HG02759 (cell line): ENCODE measurements around the gene TRIOBP.
A peak's percentile ranks its signal among the peaks of the same experiment; 100 is the strongest.
"Not testable (repeated sequence)": the region's sequence is repeated elsewhere in the genome, so short reads cannot be mapped to it uniquely, and the experiment has no call there.

ENCODE experiments used
- ATAC-seq: cut with Tn5 transposase; IDR thresholded peaks from one replicate; pipeline ENCODE4 v1.9.1; 2021; ENCODE audit warnings: mild to moderate bottlenecking, moderate library complexity; ENCODE audit not compliant: unreplicated experiment

The TRIOBP gene, protein sequence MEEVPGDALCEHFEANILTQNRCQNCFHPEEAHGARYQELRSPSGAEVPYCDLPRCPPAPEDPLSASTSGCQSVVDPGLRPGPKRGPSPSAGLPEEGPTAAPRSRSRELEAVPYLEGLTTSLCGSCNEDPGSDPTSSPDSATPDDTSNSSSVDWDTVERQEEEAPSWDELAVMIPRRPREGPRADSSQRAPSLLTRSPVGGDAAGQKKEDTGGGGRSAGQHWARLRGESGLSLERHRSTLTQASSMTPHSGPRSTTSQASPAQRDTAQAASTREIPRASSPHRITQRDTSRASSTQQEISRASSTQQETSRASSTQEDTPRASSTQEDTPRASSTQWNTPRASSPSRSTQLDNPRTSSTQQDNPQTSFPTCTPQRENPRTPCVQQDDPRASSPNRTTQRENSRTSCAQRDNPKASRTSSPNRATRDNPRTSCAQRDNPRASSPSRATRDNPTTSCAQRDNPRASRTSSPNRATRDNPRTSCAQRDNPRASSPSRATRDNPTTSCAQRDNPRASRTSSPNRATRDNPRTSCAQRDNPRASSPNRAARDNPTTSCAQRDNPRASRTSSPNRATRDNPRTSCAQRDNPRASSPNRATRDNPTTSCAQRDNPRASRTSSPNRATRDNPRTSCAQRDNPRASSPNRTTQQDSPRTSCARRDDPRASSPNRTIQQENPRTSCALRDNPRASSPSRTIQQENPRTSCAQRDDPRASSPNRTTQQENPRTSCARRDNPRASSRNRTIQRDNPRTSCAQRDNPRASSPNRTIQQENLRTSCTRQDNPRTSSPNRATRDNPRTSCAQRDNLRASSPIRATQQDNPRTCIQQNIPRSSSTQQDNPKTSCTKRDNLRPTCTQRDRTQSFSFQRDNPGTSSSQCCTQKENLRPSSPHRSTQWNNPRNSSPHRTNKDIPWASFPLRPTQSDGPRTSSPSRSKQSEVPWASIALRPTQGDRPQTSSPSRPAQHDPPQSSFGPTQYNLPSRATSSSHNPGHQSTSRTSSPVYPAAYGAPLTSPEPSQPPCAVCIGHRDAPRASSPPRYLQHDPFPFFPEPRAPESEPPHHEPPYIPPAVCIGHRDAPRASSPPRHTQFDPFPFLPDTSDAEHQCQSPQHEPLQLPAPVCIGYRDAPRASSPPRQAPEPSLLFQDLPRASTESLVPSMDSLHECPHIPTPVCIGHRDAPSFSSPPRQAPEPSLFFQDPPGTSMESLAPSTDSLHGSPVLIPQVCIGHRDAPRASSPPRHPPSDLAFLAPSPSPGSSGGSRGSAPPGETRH (N-terminal part only)

DNA sequence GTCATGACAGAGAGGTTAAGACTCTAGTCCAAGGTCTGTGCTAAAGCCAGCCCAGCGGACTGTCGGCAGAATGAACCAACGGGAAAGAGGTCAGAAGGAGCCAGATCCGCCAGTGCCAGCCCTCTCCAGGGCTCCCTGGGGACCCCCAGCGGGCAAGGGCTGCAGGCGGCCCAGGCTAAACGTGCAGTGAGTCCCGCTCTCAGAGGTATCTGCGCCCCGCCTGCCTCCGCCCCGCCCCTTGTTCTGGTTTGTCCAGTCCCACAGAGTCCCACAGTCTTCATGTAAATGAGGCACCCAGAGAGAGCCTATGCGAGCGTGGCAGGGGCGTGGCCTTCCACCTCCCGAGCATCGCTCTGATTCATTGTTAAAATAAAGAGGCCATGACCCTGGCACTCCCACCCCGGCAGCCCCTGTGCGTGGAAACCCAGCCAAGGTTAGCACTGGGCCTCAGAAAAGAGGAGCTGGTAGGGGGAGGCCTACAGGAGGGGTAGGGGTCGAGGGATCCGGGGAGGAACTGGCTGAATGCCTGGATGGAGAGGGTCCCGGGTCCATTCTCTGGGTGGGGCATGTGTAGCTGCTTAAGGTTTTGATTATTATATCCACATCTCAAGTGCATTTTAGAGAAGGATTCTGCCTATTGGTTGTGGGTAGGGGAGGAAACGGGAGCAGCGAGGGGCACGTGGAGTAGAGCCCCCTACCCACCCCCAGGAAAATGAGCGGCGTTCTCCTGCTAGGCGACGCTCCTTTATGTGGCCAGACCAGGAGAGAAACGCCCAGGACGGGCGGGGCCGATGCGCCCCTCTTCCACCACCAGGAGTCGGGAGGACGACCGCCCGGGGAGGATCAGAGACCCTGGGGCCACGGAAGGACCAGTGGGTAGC lies at the start of gene TRIOBP:
TRIOBP (plus strand) TSS at position 392 of the 881 bp plus-strand sequence. CDS start 4,318 bp downstream, outside the sequence.
- peak; percentile 93 for ATAC-seq

DNA sequence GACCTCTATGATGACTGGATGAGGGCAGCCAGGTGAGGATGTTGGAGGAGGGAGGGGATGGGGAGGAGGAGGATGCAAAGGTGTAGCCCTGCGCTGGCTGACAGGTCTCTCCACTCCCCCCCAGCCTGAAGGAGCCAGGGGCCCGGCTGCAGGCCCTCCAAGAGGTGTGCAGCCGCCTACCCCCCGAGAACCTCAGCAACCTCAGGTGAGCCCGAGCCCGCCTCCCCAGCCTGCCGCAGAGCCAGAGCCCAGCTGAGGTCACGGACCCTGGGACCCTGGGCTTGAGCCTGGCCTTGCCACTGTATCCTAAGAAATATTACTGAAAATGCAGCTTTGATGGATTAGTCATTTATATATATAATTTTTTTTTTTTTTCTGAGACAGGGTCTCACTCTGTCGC lies 49.5 kb upstream of the TRIOBP start:
- no peak for ATAC-seq

DNA sequence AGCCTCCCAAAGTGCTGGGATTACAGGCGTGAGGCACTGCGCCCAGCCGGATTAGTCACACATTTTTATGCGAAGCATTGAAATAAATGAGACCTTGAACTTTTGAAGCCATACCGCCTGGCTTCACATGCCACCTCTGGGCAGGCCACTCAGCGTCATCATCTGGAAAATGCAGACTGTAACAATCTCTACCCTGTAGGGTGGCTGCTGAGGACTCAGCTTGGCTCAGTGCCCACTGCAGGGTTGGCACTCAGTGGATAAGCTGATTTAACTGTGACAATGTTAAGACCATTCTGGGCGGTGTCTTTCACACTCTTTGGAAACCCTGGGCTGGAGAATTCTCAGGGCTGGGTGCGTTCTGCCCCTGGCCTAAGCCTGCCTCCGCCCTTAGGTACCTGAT lies 48.9 kb upstream of the TRIOBP start:
- ATAC-seq: no peak

DNA sequence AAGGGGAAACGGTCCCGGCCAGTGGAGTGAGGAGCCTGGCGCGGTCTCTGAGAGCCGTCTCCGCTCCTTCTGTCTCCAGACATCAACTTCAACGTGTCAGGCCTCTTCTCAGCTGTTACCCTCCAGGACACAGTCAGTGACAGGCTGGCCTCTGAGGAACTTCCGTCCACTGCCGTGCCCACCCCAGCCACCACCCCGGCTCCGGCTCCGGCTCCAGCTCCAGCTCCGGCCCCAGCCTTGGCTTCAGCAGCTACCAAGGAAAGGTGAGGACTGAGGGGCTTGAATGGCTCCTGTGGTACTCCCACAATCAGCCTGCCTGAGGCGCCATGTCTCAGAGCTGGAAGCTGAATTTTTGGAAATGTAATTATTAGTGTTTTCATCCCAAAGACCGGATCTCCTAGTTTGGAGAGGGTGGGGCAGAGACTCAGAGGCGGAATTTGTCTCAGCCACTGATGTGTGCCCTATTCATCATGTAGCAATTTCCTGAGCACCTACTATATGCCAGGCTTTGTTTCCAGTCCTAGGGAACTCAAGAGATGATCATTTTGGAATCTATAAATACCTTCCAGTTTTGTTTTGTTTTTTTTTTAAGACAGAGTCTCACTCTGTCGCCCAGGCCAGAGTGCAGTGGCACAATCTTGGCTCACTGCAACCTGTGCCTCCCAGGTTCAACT lies 46.2 kb upstream of the TRIOBP start:
- no peak for ATAC-seq

DNA sequence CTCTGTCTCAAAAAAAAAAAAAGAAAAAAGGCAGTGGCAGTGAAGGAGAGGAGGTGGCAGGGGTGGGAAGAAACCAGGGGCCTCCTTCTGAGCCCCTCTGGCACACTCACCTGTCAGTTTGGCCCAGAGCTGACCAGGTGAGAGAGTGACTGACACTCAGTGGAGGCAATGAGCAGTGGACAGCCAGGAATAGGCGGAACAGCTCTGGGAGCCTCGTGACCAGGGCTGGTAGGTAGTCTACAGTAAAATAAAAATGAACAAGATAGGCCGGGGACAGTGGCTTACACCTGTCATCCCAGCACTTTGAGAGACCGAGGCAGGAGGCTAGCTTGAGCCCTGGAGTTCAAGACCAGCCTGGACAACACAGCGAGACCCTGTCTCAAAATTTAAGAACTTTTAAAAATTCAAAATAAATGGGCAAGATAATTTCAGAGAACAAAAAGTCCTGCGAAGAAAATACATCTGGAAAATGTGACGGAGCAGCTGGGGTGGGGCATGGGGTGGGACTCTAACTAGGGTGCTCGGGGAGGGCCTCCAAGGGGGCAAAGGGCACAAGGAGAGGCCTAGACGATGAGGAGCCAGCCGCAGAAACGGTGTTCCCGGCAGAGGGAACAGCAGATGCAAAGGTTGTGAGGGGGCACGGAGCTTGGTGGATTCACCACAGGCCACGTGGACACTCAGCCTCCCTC lies 42.1 kb upstream of the TRIOBP start:
- no peak for ATAC-seq

DNA sequence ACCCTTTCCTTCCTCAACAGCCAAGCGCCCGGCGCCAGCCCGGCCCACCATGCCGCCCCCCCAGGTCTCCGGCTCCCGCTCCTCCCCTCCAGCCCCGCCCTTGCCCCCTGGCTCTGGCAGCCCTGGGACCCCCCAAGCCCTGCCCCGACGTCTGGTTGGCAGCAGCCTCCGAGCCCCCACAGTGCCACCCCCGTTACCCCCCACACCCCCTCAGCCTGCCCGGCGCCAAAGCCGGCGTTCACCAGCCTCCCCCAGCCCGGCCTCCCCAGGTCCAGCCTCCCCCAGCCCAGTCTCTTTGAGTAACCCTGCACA lies 41.6 kb upstream of the TRIOBP start:
- ATAC-seq: no peak

DNA sequence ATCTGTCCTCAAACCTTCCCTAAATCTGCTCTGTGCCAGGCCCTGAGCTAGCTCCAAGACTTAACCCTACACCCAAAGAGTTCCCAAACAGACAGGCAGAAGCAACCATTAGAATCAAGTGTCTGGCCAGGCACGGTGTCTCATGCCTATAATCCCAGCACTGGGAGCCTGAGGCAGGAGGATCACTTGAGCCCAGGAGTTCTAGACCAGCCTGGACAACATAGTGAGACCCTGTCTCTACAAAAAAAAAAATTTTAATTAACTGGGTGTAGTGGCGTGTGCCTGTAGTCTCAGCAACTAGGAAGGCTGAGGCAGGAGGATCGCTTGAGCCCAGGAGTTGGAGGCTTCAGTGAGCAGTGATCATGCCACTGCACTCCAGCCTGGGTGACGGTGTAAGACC lies 40.3 kb upstream of the TRIOBP start:
- not testable (repeated sequence) for ATAC-seq

DNA sequence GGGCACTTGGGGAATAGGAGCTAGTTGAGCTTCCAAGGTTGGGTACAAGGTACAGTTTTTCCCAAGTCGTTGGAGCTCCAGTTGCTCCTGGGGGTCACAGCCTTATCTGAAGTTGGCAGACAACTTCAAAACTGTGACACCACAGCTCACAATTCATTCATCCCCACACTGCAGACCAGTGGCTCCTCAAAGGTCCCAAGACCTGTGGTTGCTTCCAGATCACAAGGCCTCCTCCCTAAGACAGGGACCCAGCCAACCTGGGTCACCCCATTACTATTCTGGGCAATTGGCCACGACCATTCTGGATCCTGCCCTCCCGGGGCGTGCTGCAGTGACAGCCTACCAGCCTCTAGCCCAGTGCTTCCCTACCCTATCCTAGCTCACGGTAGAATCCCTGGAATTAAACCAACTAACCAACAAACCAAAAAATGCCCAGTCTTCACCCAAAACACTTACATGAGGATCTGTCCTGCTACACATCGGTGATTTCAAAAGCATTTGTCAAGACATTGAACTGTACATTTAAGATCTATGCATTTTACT lies 39.2 kb upstream of the TRIOBP start:
- ATAC-seq: no peak

DNA sequence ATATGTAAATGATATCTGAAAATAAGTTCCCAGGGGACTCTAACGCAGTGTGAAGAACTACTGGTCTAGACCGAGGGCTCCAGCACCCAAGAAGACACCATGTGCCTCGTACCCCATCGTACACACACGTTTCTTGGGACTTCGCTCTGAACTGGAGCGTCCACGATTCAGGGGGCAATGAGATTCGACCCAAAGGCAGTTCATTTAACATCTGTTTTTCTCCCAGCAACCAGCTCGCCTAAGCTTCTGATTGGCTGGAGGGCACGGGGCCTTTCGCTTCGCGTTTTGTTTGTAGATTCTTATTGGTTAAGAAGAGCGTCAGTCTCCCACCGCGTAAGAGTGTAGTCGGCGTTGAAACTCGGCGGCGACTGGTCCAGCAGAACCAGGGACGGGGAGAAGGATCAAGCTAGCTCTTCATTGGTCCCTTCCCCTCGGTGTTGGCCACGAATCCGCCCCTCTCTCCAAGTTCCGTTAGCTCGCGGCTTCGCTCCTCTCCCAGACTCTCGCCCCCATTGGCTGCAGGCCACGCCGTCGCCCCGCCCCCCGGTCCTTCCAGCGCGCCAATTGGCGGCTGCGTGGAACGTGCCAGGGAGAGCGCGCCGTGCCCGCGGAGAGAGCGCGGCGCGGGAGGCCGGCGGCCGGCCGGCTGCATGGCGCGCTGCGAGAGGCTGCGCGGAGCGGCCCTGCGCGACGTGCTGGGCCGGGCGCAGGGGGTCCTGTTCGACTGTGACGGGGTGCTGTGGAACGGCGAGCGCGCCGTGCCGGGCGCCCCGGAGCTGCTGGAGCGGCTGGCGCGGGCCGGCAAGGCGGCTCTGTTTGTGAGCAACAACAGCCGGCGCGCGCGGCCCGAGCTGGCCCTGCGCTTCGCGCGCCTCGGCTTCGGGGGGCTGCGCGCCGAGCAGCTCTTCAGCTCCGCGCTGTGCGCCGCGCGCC lies 38.4 kb upstream of the TRIOBP start, which contains the start of gene PDXP:
PDXP (plus strand) TSS at position 591 of the 933 bp plus-strand sequence; CDS start at position 651, 60 bp downstream.
- peak; percentile 87 for ATAC-seq

DNA sequence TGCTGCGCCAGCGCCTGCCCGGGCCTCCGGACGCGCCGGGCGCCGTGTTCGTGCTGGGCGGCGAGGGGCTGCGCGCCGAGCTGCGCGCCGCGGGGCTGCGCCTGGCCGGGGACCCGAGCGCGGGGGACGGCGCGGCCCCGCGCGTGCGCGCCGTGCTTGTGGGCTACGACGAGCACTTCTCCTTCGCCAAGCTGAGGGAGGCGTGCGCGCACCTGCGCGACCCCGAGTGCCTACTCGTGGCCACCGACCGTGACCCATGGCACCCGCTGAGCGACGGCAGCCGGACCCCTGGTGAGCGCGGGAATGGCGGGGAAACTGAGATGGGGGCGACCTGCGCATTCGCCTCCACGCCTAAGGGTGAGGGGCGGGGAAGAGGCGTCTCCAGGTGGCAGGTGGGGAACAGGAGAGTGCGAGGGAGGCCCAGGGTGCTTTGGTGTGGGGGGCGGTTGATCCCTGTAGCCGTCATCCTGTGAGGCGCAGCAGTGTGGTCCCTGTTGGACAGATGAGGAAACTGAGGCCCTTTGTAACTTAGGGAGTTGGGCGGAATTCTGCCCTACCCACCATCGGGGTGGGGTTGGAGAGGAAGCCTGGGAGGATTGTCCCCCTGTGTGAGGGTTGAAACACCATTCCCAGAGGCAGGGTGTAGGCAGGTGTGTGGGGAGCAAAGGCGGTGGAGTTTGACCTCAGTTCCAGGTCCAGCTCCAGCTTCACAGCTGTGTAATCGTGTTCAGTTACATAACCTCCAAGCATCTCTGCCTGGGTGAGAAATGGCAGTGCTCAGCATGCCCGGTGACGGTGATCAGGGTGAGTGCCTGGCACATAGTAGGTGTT lies 37.6 kb upstream of the TRIOBP start:
- peak; percentile 22 for ATAC-seq

DNA sequence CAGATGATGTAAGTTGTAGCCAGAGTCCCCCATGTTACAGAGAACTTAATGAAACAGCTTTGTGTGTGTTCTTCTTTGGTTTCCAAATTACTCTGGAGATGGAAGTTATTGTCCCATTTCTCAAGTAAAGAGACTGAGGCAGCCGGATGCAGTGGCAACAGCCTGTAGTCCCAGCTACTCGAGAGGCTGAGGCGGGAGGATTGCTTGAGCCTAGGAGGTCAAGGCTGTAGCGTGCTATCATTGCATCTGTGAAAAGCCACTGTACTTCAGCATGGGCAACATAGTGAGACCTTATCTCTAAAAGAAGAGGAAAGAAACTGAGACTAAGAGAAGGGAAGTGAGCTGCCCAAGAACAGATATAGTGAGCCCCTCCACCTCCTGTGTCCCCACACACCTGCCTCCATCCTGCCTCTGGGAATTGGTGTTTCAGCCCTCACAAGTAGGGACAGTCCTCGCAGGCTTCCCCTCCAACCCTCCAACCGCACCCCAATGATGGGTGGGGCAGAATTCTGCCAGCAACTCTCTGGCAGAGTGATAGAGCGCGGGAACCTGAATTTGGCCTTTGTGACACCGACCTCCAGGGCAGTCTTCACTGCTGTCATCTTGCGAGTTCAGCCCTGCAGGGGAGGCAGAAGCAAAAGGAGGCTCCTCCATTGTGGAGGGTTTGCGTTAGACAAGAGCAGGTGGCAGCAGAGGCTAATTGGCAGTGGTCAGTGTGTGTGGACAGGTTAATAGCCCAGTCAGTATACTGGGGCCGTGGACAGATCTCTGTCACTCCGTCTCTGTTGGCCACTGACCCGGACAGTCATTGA lies 36.7 kb upstream of the TRIOBP start:
- no peak for ATAC-seq

DNA sequence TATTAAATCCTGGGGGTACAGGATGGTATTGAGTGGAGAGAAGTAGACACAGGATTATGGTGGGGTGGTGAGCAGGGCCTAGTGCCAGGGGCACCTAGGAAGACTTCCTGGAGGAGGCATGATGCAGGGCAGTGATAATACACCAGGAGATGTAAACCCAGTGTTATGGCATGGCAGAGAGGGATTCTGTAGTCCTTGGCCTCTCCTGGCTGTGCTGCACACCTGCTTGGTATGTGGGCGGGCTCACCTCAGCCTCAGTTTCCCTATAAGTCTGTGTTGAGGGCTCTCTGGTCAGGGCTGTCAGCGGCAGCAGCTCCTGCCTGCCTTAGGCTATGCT lies 36.2 kb upstream of the TRIOBP start:
- ATAC-seq: no peak

DNA sequence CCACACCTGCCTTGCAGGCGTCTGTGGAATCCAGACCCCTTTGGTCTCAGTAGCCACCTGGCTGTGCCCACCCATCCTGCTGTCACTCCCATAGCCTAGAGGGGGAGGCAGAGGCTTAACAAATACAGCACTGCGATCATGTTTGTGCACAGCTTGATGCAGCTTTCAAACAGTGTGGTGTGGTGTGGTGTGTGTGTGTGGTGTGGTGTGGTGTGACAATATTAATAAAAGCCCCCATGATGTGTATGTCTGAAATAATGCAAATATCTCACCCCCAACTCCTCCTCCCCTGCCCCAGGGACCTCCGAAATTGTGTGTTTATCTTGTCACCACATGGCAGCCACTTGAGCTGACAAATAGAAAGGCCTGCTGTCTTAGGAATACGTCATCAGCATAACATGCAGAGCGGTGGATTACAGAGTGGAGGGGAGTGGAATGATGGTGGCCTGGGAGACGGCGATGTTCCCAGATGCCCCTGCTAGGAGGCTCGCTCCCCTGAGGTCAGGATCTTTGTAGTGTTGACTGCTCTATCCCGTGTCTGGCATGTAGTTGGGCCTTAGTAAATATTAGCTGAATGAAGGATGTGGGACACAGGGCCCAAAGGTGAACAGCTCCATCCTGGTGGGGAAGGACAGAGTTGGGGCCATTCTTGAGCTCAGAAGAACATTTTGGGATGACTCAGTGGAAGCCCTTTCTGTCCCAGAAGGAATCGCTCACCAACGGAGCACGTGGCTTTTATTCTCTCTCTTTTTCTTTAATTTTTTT lies 35.5 kb upstream of the TRIOBP start:
- ATAC-seq: no peak

DNA sequence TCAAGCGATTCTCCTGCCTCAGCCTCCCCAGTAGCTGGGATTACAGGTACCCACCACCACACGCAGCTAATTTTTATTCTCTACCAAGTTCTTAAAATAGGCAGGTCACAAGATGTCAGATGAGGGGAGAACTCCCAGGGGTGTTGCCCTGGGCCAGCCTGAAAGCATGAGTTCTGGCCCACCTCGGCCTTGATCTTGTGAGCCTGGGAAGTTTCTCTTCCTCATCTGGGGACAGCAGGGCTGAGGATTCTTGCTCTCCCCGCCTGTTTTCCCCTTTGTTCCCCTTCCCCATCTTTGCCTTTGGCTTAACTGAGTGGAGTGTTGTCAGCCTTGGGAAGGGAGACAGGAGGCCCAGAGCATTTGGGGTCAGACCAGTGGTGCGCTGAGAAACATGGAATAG lies 34.8 kb upstream of the TRIOBP start:
- ATAC-seq: no peak

DNA sequence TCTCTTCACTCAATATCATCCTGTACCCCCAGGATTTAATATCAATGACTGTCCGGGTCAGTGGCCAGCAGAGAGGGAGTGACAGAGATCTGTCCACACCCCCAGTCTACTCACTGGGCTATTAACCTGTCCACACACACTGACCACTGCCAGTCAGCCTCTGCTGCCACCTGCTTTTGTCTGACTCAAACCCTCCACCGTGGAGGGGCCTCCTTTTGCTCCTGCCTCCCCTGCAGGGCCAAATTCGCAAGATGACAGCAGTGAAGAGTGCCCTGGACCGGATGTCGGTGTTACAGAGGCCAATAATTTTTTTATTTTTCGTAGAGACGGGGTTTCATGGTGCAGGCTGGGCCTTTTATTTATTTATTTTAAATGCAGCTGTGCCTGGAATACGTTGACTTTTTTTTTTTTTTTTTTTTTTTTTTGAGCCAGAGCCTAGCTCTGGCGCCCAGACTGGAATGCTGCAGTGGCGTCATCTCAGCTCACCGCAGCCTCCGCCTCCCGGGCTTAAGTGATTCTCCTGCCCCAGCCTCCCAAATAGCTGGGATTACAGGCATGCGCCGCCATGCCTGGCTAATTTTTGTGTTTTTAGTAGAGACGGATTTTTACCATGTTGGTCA lies 33.2 kb upstream of the TRIOBP start:
- no peak for ATAC-seq
